Right cardiac atrium (tissue), 5 donors: ENCODE measurements around the gene COQ9. TPM values are rescaled to one million over a fixed set of nuclear protein-coding genes. Genes with fewer than 3 reads are reported as not detected.

Experiments used
- ATAC-seq, 2 donors: fragments of 200-7000 bp; cut with Tn5 transposase; one replicate each; pipeline versions ENCODE4 v1.8.0 to v1.9.1; 2020; ENCODE audit warnings: moderate library complexity in 2 of 2, mild to moderate bottlenecking in 1 of 2
- DNase-seq, 3 donors: peaks; one replicate each; pipeline ENCODE4 v3.0.0-alpha.2; 2020
- H3K27ac ChIP-seq: one replicate; pipeline ENCODE4 v1.5.1; 2013; ENCODE audit warnings: mild to moderate bottlenecking, low read length, control low read depth, moderate library complexity
- H3K27me3 ChIP-seq: one replicate; pipeline ENCODE4 v1.6.1; 2013; ENCODE audit not compliant: control insufficient read depth, insufficient read depth
- H3K4me1 ChIP-seq: one replicate; pipeline ENCODE4 v1.6.1; 2013; ENCODE audit warnings: low read length; ENCODE audit not compliant: control insufficient read depth, insufficient read depth
- H3K4me3 ChIP-seq: one replicate; pipeline ENCODE4 v1.5.1; 2013; ENCODE audit warnings: low read length, control low read depth
- H3K9me3 ChIP-seq: one replicate; pipeline ENCODE4 v1.6.1; 2013; ENCODE audit warnings: low read length; ENCODE audit not compliant: control insufficient read depth
- WGBS: extraction: QIAGEN DNeasy Blood & Tissue Kit; methylation state at CpG from one replicate; pipeline ENCODE4 v1.1.7; 2013; 5-methylcytosine and 5-hydroxymethylcytosine counted together
- intact Hi-C, 4 donors: fragments of 100-400 bp; cut with DNase I; formaldehyde crosslinking; loops; one replicate each; pipeline versions ENCODE4 v1.11.0 to v1.14.0; 2022 to 2023
- polyA plus RNA-seq: library from polyadenylated mRNA; stranded (reverse); fragments of 200-250 nt; gene quantifications from one replicate; pipeline ENCODE4 v1.2.3, GENCODE V29; 2013
- total RNA-seq, 4 donors: library from RNA; stranded (reverse); fragmentation: NEBNext Ultra II Directional; extraction: Animal tissue kit (Norgen Biotek cat#: 25700); gene quantifications; one replicate each; pipeline ENCODE4 v1.2.1, GENCODE V29; 2021
- donor health status: healthy with polysubstance abuse.
- donor health status: DM: no; HTN: yes; CAD: no.
- donor health status: DM: no; HTN: no; CAD: no.
- donor health status: DM: no; HTN: yes; CAD: no; lungs with severe emphysema.
- donor health status: DM: yes; HTN: yes; CAD: no.

Gene COQ9
- total and polyA plus RNA-seq, 5 donors: 91.8 to 206 (median 135) TPM

GRCh38 chr16:57503366-57503765 is 56.1 kb downstream of the COQ9 start:
- WGBS: 66% methylated on average over 15 of the region's 15 CpGs
- no peaks in the 10 kb centered on the region for H3K4me1 ChIP-seq
- H3K27ac ChIP-seq: no peak overlapping the region
- peak in 1 of 2 donors; percentile 23 for ATAC-seq
- H3K9me3 ChIP-seq: no peaks in the 10 kb centered on the region
- H3K4me3 ChIP-seq: no peak overlapping the region
- no peaks in the 10 kb centered on the region for H3K27me3 ChIP-seq
- intact Hi-C loops: no loop called here
- DNase-seq: peak; percentile 15 to 51 (median 48)

GRCh38 chr16:57504001-57504400 is 56.7 kb downstream of the COQ9 start:
- Histone ChIP-seq H3K4me3 (no peak overlapping the region), H3K9me3 (no peaks in the 10 kb centered on the region), H3K27ac (no peak overlapping the region), H3K4me1 (no peaks in the 10 kb centered on the region), H3K27me3 (no peaks in the 10 kb centered on the region)
- DNase-seq (peak in 2 of 3 donors; percentile 4 to 26), ATAC-seq (no peak)
- intact Hi-C loops: no loop called here
- 49% methylated on average over 6 of the region's 6 CpGs for WGBS

DNA sequence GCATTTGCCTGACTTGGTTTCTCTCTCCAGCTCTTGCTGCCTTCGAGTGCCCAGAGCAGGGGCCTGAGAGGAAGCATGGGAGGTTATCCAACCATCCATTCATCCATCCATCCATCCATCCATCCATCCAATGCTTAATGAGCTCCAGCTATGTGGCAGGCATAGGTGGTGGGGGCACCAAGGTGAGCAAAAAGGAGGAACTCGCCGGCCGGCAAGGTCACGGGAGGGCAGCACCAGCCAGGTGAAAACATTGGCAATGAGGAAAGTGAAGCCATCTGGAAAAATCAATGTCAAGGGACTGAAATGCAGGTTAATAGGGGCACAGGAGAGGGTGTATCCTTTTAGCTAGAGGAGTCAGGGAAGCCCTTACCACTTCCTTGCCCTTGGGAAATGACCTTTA is 57.2 kb downstream of the COQ9 start:
- DNase-seq (peak in 1 of 3 donors; percentile 2), ATAC-seq (no peak)
- H3K9me3 ChIP-seq: no peaks in the 10 kb centered on the region
- no peak overlapping the region for H3K27ac ChIP-seq
- 87% methylated on average over 5 of the region's 5 CpGs for WGBS
- H3K4me3 ChIP-seq: no peak overlapping the region
- H3K27me3 ChIP-seq: no peaks in the 10 kb centered on the region
- H3K4me1 ChIP-seq: no peaks in the 10 kb centered on the region
- intact Hi-C loops: no loop called here

GRCh38 chr16:57505169-57505568 is 57.9 kb downstream of the COQ9 start:
- intact Hi-C loops: no loop called here
- H3K4me1 ChIP-seq: no peaks in the 10 kb centered on the region
- H3K27me3 ChIP-seq: no peaks in the 10 kb centered on the region
- H3K4me3 ChIP-seq: no peak overlapping the region
- H3K9me3 ChIP-seq: no peaks in the 10 kb centered on the region
- 80% methylated on average over 6 of the region's 6 CpGs for WGBS
- DNase-seq (peak; percentile 1 to 39 (median 13)), ATAC-seq (no peak)
- no peak overlapping the region for H3K27ac ChIP-seq

DNA sequence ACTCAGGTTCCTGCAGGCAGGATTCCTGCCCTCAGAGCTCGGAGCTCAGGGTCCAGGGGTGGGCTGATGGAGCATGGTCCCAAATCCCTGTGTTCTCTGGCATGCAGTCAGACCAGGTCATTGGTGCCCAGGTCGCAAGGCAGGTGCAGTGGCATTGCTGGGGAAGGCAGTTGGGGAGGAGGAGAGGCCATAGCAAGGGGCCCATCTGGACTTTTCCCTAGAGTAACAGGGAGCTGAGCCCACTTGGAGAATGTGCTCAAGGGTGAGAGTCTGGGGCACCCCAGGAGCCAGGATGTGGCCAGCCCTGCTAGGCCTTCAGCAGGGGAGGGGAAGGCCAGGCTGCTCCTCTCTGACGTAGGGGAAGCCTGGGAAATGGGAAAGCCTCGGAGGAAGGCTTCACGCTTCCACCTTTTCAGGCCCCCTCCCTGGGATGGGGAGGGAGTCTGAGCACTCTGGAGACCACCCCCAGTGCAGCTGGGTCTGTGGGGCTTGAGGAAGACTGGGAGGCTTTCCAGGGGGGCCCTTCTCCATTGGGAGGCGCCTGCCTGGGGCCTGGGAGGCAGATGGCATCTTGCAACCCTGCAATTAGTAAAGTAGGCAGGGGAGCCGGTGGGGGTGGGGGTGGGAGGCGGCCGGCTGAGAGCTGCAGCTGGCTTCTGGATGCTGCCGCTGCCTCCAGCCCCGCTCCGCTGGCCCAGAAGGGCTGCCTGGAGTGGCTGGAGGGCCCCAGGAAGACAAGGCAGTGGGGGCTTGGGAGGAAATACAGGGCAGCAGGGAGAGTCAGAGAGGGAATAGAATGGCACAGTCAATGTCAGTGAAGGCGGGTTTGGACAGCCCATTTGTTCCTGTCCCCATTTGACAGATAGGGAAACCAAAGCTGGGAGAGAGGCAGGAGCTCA is 60.1 kb downstream of the COQ9 start:
- no peaks in the 10 kb centered on the region for H3K9me3 ChIP-seq

DNA sequence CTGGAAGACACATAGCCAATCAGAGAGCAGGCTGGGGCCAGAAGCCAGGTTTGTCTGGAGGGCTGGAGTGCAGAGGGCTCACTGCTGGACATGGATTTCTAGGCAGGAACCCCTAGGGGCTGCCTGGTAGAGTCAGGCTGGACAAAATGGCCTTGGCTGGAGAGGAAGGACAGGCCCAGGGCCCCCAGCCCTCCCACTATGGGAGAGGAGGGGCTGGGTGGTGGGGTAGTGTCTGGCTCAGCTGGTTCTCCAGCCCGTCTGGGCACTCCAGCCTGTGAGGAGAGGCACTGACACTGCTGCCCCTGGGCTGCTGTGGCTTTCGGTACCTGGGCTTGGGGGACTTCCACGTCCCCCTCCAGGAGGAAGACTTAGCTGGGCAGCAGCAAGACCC is 60.8 kb downstream of the COQ9 start:
- H3K4me3 ChIP-seq: no peak overlapping the region
- 89% methylated on average over 3 of the region's 3 CpGs for WGBS
- no peak for ATAC-seq

More for the DNA sequence above, 60.1 kb downstream of the COQ9 start:
- intact Hi-C loops: no loop called here
- Histone ChIP-seq H3K27ac (no peak overlapping the region), H3K27me3 (no peaks in the 10 kb centered on the region), H3K4me1 (no peaks in the 10 kb centered on the region), H3K4me3 (no peak overlapping the region)
- peak; percentile 9 to 32 (median 22) for DNase-seq
- ATAC-seq: no peak
- WGBS: 64% methylated on average over 13 of the region's 13 CpGs

GRCh38 chr16:57509231-57509923 is 62.1 kb downstream of the COQ9 start:
- Histone ChIP-seq H3K27ac (no peak overlapping the region), H3K4me1 (no peaks in the 10 kb centered on the region), H3K4me3 (no peak overlapping the region), H3K9me3 (no peaks in the 10 kb centered on the region), H3K27me3 (no peaks in the 10 kb centered on the region)
- intact Hi-C loops: no loop called here
- DNase-seq (peak; percentile 18 to 64 (median 55)), ATAC-seq (peak; percentile 29 to 33)
- 58% methylated on average over 12 of the region's 12 CpGs for WGBS

More for the DNA sequence above, 60.8 kb downstream of the COQ9 start:
- DNase-seq: peak; percentile 2 to 21 (median 18)
- Histone ChIP-seq H3K27me3 (no peaks in the 10 kb centered on the region), H3K4me1 (no peaks in the 10 kb centered on the region), H3K9me3 (no peaks in the 10 kb centered on the region), H3K27ac (no peak overlapping the region)
- intact Hi-C loops: no loop called here

- H3K4me3 ChIP-seq: no peak overlapping the region
- DNase-seq (peak in 2 of 3 donors; percentile 20 to 44), ATAC-seq (peak in 1 of 2 donors; percentile 49)
- H3K9me3 ChIP-seq: no peaks in the 10 kb centered on the region
- no peaks in the 10 kb centered on the region for H3K27me3 ChIP-seq
- H3K4me1 ChIP-seq: no peaks in the 10 kb centered on the region
- intact Hi-C loops: loop anchor here in 2 of 4 donors (10.0 kb wide), 3 partner anchors 45 to 205 kb away; partner anchors contain the start of gene POLR2C (in 1 of the 2)
- H3K27ac ChIP-seq: no peak overlapping the region
- WGBS: 46% methylated on average over 10 of the region's 10 CpGs
Measured at GRCh38 chr16:57510016-57510871, 63.0 kb downstream of the COQ9 start.
